ENCODE data around the gene LHPP.

LHPP gene

DNA sequence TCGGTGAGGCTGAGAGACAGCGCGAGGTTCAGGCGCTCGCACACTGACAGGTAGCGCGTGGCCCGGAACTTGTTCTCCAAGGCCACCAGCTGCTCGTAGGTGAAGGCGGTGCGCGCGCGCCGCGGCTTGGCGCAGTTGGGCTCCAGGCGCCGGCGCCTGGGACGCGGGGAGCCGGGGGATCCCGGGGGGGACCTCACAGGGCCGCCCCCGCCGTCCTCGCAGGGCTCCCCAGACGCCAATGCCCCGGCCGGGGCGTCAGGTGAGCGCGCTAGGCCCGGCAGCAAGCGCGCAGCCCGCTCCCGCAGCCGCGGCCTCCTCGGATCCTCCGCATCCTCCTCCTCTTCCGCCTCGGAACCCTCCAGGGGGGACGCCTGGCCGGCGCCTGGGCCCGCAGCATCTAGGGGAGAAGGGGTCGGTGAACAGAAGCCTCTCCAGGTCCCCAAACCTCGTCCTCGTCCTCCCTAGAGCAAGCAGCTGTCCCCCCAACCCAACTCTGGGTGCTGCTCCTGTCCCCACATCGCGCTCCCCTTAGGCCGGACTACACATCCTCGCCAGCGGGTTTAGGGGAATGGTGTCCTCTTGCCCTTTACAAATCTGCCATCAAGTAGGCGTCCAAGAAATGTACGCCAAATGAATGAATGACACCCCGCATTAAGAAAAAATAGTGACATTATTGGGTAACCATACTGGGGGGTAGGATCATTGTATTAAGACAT is 13.7 kb upstream of the LHPP start:
- DNase-seq (ENCODE audit: low read depth): no peak

DNA sequence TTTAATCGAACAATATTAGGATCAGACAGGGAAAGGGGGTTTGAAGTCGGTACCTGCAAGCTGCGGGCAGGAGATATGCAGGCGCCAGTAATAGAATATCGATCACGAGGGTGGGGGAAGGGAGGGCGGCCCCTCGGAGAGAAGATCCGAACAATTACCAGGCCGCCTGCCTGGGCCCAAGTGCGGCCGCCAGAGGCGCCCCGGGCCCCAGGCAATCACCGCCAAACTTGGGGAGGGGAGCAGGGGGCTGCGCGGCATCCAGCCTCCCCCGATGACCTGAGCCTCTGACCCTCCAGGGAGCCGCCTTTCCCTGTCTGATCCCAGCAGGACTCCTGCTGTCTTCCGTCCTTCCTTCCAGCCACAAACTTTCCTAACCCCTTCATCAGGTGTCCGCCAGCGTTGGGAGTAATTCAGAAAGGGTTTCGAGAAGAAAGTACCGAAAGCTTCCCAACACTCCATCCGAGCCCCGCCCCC is 12.9 kb upstream of the LHPP start:
- no peak for DNase-seq (ENCODE audit: low read depth)

DNA sequence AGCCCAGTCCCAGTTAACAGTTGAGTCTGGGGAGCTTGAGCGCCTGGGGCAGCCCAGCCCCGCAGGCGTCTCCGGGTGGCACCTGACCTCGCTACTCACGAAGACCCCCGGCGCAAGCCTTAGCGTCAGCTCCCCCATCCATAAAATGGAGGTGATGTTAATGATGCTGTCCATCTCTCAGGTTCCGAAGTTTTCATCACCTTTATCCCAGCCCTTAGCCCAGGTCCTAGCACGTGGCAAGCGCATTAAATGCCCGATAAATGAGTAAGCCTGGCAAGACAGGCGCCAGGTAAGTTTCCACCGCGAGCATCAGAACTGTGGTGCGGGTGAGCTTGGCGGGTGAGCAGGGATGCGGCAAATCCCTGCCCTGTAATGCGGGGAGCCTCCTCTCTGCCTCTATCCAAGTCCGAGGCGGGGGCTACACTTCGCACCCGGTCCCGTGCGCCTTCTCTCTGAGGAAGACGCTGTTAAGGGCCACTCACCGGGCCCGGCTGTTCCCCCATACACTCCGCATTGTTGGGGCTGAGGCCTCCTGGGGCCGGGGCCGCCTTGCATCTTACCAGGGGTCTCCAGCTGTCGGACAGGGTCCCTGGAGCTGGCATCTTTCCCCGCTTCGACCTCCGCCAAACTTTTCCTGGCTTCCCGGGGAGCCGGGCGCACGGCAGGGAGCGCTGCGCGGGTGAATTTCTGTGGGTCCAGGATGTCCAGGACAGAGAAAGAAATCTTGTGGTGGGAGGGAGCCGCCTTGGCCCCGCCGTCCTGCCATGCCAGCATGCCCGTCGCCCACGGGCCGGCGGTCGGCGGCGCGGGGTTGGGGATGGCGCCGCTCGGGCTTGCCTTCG is 12.2 kb upstream of the LHPP start:
- DNase-seq (ENCODE audit: low read depth): no peak

DNA sequence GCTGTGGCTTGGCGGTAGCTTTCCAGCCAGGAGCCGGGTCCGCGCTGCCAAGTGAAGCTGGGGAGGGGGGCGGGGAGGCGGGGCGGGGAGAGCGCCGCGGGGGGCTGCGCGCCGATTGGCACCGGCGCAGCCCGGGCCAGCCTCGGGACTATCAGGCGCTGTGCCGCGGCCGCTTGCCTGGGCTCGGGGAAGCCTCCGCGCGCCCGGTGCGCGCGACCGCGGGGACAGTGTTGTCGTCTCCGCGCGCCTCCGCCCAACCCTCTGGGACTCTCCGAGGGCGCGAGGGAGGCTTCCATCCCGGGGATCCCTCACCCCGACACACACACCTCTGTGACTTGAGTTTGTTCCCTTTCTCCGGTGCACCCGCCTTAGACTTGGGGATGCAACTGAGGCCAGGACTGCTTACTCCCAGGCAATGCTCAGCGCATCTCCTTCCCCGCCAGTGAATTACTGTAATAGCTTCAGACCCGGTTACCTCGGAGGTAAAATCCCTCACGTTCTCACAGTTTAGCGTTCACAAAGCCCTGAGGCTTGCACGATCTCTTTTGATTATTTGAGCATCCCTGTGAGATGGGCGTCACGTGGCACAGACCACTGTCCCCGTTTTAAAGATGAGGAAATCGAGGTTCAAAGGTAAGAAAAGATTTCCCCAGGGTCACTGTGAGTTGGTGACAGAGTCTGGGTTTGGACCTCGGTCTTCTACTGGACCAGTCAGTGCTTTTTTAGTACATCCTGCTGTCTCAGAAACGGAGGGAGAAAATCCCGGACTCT is 11.4 kb upstream of the LHPP start, which contains the start of gene NKX1-2:
Gene NKX1-2 (minus strand): TSS at position 24 of the 771 bp plus-strand sequence. CDS start 92 bp downstream, outside the sequence.
- no peak for DNase-seq (ENCODE audit: low read depth)

DNA sequence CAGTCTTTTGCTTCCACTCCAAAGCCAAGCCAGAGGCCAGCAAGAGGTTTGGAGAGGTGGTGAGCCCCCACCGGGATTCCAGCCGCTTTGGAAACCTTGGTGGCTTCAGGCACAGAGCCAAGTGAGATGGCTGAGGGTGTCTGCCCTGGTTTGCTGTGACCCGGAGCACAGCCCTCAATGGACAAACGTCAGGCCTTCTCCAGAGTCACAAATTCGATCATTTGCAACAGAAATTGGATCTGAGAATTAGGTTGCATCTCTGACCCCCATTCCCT is 10.9 kb upstream of the LHPP start:
- no peak for DNase-seq (ENCODE audit: low read depth)

DNA sequence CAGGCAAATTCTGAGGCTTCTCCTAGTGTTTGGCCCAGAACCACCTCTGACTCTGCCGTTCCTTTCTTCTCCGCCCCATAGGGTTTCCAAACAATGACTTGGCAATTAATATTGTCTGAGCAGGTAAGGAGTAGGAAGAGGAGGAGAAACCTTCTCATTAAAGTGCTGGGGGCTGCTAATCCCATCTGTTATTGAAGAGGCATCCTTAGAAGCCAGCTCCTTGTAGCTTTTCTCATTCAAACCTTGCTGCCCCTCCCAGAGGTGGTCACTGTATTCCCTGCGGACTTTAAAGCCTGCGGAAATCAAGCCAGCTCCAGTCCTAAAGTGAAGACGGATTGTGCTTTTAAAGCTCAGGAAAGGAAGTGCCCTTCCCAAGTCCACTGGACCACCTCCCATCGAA is 10.3 kb upstream of the LHPP start:
- no peak for DNase-seq (ENCODE audit: low read depth)

DNA sequence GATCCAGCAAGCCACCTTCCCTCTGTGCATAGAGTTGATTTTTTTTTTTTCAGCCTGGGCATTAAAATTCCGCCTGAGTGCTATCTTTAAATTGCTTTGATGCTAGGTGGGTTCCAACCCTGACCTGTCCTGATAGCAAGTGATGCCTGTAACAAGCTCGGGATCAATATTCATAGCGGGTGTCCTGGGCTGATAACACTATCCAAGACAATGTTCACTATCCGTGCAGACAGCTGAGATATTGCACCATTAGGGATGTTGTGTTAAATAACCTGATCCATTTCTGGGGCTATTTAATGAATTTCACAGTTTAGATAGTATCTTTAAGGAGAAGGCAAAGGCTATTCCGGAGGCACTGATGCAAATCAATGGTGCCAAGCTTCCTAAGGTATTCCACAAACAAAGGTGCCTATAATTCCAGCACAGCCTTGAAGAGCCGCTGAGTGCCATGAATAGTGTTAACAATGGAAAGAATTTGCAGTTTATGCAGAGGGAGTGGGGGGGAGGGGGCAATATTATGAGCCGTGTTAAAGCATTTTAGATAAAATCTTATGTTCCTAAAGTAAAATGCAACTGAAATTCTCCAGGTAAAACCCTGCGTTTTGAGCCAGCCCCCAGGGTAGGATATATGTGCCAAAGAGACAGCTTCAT is 7.5 kb upstream of the LHPP start:
- DNase-seq (ENCODE audit: low read depth): no peak

DNA sequence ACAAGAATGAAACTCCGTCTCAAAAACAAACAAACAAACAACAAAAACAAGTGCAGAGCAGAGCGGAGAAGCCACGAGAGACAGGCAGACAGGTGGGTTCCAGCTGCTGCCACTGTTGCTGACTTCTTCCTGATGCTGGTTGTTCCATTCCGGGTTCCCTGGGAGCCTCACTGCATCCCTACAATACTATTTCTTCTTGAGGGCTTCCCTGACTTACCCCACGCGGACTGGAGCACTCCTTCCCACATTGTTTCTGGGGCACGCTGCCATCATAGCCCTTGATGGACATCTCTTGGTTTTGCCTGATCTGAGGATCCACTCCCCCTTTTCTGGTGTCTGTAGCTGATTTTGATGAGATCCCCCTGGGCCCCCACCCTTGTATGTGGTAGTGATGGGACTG is 6.2 kb upstream of the LHPP start:
- no peak for DNase-seq (ENCODE audit: low read depth)

DNA sequence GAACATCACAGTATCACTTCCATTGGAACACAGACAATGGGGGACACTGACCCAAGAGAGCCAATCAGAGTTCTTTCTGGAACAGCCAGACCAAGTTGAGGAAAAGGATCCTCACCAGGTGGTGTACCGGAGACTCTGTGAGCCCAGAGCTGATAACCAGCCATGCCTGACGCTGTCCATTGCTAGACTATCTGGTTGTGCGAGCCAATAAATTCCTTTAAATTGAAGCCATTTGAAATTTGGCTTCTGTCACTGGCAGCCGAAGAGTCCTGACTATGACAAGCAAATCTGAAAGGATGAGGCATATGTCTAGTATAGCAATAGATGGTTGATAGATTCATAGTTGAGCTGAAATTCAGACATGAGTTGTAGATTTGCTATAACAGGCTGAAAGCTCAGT is 3.1 kb upstream of the LHPP start:
- no peak for DNase-seq (ENCODE audit: low read depth)

DNA sequence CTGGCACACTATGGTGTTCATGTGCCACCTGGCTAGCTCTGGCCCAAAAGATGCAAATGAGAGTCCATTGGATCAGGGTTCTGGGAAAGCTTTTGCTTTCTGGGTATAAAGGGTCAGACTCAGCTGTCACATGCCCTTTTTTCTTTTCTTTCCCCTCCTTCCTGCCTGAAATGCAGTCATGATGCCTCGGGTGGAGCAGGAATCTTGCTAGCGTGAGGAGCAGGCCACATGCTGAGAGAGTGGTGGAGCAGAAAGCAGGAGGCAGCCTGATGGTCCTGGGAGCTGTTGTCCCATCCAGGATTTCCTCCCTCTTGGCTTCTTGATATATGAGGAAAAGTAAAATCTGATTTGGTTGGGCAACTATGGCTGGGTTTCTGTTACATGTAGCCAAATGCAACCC is 2.7 kb upstream of the LHPP start:
- no peak for DNase-seq (ENCODE audit: low read depth)

DNA sequence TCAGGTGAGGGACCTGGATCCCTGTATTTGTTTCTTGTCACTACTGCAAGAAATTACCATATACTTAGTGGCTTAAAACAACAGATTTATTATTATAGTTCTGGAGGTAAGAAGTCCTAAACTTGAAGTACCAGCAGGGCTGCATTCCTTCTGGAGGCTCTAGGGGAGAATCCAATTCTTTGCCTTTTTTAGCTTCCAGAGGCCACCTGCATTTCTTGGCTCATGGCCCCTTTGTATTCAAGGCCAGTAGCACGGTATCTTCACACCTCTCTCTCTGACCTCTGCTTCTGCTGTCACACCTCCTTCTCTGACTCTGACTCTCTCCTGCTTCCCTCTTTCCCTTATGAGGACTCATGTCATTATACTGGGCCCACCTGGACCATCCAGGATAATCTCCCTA is 2.2 kb upstream of the LHPP start:
- DNase-seq (ENCODE audit: low read depth): no peak

DNA sequence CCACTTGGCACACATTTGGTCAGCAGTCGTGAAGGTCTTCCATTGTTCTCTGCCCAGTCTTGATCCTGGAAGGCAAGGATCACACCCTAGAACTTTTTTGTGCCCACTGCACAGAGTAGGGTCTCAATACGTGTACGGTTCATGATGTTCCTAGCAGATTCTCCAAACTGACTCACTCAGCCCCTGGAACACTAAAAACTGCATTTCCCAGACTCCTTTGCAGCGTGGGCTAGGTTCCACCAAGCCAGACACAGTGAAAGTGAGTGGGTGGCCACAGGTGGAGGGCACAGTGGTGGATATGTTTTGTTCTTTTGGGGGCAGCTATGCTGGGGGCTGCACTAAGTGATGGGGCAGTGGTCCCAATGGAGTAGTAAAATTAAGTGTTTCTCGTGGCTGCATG is 1.5 kb upstream of the LHPP start:
- DNase-seq (ENCODE audit: low read depth): no peak

DNA sequence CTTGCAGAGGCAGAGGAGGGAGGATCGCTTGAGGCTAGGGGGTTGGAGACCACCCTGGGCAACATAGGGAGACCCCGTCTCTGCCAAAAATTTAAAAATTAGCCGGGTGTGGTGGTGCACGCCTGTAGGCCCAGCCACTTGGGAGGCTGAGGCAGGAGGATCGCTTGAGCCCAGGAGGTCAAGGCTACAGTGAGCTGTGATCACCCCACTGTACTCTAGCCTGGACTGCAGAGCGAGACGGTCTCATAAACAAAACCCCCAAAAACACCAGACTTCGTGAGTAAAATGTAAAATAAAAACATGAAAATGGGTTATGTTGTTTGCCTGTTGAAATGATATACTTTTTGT is 699 bp downstream of the LHPP start:
- no peak for DNase-seq (ENCODE audit: low read depth)

DNA sequence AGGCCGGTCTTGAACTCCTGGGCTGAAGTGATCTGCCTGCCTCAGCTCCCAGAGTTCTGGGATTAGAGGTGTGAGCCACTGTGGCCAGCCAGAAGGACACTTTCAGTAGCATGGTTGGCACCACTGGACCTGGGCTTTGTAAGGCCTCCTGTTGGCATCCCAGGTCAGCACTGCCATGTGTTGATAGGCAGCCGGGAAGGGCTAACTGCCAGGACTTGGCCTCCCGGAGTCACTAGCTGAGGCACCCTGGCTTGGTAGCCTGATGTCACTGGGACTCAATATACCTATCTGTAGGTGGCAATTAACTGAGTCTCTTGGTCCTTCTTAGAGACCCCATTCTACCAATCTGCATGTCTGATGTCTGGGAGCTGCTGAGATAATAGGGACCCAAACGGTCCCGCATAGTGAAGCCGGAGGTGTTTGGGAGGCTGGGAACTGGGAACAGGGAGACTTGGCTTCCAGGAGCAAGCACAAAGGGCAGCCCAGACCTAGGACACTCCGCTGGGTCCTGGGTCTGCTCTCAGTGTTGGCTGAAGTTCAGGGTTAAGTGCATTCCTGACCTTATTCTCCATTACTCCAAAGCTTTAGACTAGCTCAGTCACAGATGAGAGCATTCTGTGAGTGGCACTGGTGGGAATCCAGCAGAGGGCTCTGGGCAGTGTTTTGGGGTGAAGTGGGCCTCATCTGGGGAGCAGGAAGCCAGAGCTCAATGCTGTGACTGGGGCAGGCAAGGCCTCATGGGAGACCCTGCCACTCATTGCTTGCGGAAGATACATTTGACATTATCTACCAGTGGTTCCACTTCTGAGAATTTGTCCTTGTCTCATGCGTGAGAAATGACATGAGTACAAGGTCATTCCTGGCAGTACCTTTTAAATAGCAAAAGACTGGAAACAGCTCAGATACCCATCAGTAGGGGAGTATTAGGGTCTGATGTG is 2.7 kb downstream of the LHPP start:
- DNase-seq (ENCODE audit: low read depth): no peak

DNA sequence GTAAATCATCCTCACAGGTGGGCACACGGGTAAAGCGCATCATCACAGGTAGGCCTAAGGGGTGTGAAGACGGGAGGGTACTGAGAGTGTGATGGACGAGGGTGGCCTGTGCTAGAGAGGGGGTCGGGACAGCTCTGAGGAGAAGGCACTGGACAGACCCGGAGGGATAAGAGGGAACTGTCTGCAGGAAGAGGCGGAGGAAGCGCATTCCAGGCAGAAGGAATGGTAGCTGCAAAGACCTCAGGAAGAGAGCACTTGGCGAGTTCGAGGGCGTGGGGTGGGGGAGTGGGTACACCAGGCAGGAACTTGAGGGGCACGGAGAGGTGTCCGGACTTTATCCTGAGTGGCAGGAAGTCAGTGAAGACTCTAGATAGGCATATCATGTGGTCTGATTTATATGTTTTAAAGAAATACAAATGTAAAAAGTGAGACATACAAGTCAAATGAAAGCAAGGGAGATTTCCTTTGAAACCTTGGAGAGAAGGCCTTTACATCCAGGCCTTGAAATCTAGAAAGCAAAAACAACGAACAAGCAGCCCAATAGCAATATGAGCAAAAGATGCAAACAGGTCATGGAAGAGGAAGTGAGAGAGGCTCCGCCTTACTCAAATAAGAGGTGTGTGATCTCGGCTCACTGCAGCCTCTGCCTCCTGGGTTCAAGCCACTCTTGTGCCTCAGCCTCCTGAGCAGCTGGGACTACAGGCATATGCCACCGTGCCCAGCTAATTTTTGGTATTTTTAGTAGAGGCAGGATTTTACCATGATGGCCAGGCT is 3.6 kb downstream of the LHPP start:
- no peak for DNase-seq (ENCODE audit: low read depth)

DNA sequence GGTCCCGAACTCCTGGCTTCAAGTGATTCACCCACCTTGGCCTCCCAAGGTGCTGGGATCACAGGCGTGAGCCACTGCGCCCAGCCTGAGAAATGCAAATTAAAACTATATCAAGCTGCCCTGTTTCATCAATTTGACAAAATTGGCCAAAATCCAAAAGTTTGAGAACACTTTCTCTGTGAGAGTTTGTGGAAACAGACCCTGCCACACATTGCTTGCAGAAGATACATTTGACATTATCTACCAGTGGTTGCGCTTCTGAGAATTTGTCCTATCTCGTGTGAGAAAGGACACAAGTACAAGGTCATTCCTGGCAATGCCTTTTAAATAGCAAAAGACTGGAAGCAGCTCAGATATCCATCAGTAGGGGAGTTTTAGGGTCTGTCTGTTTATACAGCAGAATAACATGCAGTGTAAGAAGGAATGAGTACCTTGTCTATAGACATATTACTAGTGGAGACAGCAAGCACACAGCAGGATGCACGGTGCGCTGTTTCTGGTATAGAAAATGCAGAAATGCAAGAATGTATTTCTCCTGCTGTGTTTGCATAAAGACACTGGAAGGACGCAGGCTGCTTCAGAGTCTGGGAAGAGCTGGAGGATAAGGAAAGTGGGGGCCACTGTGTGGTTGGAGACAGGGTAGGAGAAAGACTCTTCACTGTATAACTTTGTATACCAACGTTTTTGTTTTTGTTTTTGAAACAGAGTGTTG is 4.3 kb downstream of the LHPP start:
- DNase-seq (ENCODE audit: low read depth): no peak

DNA sequence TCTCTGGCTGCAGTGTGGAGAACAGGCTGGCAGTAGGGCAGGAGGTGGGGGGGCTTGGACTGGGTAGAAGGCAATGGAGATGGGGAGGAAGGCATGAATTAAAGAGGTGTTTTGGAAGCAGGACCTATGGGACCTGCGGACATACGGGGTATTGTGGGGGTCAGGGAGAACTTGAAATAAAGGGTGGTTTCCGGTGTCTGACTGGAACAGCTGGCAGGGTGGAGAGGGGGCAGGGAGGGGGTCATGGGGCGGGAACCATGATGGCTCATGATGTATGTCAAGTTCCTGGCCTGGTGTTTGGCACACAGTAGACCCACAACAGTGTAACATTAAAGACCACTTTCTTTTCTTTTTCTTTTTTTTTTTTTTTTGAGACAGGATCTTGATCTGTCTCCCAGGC is 5.5 kb downstream of the LHPP start:
- DNase-seq (ENCODE audit: low read depth): no peak

DNA sequence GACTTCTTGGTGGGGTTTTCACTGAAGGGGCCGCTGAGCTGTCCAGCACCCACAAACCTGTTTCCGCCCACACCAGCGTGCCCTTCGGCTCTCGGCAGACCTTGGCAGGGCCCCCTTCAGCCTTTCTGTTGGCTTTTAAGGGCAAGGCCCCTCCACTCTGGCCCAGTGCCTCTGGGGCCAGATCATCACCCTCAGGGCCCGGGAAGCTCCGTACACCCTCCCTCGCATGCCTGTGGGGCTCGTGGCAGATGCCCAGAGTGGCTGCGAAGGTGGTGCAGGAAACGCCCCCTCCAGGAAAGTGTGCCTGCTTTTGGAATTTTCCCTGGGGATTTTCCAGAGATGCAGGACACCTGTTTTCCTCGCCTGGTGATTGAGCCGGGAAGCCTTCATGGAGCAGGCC is 7.0 kb downstream of the LHPP start:
- DNase-seq (ENCODE audit: low read depth): no peak

DNA sequence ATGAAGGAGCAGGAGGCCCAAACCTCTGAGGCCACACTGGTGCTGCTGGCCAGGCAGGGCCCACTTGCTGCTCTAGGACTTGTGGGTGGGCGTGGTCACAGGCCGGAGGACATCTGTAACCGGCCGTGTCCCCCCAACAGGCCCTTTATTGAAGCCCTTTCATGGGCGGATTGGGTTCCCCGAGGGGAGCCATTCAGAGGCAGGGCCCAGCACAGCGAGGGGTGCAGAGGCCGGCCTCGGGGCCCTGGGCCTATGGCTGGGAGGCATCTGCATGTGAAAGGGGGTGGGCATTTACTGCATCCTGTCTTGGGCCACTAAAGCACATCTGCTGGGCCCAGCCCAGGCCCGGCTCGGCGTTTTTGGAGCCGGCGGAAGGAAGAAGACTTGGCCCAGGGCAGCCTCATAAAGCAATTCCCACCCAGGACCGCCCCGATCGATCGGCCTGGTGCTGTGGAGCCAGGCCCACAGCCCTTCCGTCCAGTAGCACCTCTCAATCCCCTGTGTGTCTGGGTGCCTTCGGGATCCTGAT is 8.4 kb downstream of the LHPP start:
- DNase-seq (ENCODE audit: low read depth): no peak
